Transverse colon (tissue), 4 donors: Measurements from ENCODE around the gene TMEM117.

Source experiments
- CTCF ChIP-seq, 5 experiments: fragments of 200-600 bp in 3 of 5; fragments of 450-650 bp in 2 of 5; sonication (generic) in 3 of 5; IDR thresholded peaks; 1 replicate in 2 of 5; 2 replicates in 3 of 5; pipeline ENCODE4 v1.5.1; 2016 to 2017; ENCODE audit warnings: antibody characterized with exemption in 5 of 5, inconsistent platforms in 3 of 5, mild to moderate bottlenecking in 2 of 5, moderate library complexity in 1 of 5
- EP300 ChIP-seq: sonication (generic); formaldehyde crosslinking; IDR thresholded peaks from one replicate; pipeline ENCODE4 v1.6.1; 2017; ENCODE audit warnings: antibody characterized with exemption, low read depth
- POLR2AphosphoS5 ChIP-seq, 3 donors: sonication (generic); formaldehyde crosslinking; IDR thresholded peaks; one replicate each; pipeline ENCODE4 v1.6.1; 2016; ENCODE audit warnings: antibody characterized with exemption in 3 of 3

DNA sequence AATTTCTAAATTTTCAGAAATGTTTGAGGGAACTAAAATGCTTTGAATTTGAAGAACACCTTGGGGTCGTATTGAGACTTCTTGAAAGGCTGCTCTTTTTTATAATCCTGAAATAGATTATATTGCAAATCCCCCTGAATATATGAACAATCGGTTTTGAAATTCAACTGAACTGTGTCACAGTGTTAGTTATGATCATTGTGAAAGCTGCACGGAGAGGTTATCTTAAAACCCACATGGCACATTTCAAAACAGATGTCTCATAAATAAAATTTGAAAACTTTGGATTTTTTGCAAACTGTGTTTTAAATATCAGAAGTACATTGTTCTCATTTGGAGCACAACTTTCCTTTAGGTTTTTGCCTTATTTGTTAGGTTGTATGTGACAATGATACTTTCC is 218.4 kb downstream of the TMEM117 start:
- TF ChIP-seq POLR2AphosphoS5 (IDR thresholded peaks at IDR 0.05), result no peak
- no peak for TF ChIP-seq CTCF (IDR thresholded peaks at IDR 0.05)
- no peak for TF ChIP-seq EP300
